Neutrophil (primary cell): ENCODE measurements around the gene ITPR3.

Experiments
- H3K27ac ChIP-seq: fragments of 200-600 bp; sonication (generic); 2 replicates; pipeline ENCODE4 v1.5.1; 2016; ENCODE audit warnings: mild to moderate bottlenecking, moderate library complexity
- H3K27me3 ChIP-seq: fragments of 200-600 bp; sonication (generic); 2 replicates; pipeline ENCODE4 v1.6.0; 2016; ENCODE audit warnings: mild to moderate bottlenecking
- H3K36me3 ChIP-seq: fragments of 200-600 bp; sonication (generic); 2 replicates; pipeline ENCODE4 v1.5.1; 2017
- H3K4me1 ChIP-seq, 2 experiments: fragments of 200-600 bp in 1 of 2; sonication (generic) in 1 of 2; 1 replicate in 1 of 2; 2 replicates in 1 of 2; pipeline versions ENCODE4 v1.5.1 to v1.6.1; 2013 to 2016; ENCODE audit warnings: low read depth in 1 of 2, low read length in 1 of 2, mild to moderate bottlenecking in 1 of 2, moderate library complexity in 1 of 2; ENCODE audit not compliant: control insufficient read depth in 1 of 2, insufficient read depth in 1 of 2
- H3K4me3 ChIP-seq, 2 experiments: fragments of 200-600 bp in 1 of 2; sonication (generic) in 1 of 2; 1 replicate in 1 of 2; 2 replicates in 1 of 2; pipeline ENCODE4 v1.5.1; 2013 to 2016; ENCODE audit warnings: low read depth in 1 of 2, low read length in 1 of 2, mild to moderate bottlenecking in 1 of 2, moderate library complexity in 1 of 2
- H3K9me3 ChIP-seq: fragments of 200-600 bp; sonication (generic); 2 replicates; pipeline ENCODE4 v1.5.1; 2016
- TF ChIP-seq, protein P1 (sequence below): fragments of 200-600 bp; sonication (generic); IDR thresholded peaks from 2 replicates; pipeline ENCODE4 v1.5.1; 2016; ENCODE audit warnings: antibody characterized with exemption

The ITPR3 gene

DNA sequence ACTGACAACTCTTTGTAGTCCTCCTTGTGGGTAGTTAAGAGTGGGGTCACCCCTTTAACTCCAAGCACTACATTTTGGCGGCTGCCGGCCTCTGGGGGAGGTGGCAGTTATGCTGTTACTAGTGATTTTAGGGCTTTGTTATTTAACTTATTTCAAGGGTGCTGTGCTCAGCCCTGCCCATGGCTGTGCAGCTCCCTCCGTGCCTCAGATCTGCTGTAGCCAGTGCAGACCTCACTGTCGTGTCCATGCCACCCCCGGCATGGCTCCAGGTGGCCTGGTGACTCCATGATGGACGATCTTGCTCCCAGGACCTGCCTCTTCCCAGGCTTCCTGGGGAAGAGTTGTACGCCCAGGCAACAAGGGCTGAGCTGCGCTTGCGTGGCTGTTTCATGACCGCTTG is 75.0 kb downstream of the ITPR3 start:
- H3K4me3 ChIP-seq: no peak overlapping the region
- no peaks in the 10 kb centered on the region for H3K4me1 ChIP-seq
- no peak overlapping the region for H3K27ac ChIP-seq
- no peaks in the 10 kb centered on the region for H3K27me3 ChIP-seq
- TF ChIP-seq, protein P1, sequence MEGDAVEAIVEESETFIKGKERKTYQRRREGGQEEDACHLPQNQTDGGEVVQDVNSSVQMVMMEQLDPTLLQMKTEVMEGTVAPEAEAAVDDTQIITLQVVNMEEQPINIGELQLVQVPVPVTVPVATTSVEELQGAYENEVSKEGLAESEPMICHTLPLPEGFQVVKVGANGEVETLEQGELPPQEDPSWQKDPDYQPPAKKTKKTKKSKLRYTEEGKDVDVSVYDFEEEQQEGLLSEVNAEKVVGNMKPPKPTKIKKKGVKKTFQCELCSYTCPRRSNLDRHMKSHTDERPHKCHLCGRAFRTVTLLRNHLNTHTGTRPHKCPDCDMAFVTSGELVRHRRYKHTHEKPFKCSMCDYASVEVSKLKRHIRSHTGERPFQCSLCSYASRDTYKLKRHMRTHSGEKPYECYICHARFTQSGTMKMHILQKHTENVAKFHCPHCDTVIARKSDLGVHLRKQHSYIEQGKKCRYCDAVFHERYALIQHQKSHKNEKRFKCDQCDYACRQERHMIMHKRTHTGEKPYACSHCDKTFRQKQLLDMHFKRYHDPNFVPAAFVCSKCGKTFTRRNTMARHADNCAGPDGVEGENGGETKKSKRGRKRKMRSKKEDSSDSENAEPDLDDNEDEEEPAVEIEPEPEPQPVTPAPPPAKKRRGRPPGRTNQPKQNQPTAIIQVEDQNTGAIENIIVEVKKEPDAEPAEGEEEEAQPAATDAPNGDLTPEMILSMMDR: no peak
- peaks cover 18% of the 10 kb centered on the region for H3K36me3 ChIP-seq
- no peaks in the 10 kb centered on the region for H3K9me3 ChIP-seq

DNA sequence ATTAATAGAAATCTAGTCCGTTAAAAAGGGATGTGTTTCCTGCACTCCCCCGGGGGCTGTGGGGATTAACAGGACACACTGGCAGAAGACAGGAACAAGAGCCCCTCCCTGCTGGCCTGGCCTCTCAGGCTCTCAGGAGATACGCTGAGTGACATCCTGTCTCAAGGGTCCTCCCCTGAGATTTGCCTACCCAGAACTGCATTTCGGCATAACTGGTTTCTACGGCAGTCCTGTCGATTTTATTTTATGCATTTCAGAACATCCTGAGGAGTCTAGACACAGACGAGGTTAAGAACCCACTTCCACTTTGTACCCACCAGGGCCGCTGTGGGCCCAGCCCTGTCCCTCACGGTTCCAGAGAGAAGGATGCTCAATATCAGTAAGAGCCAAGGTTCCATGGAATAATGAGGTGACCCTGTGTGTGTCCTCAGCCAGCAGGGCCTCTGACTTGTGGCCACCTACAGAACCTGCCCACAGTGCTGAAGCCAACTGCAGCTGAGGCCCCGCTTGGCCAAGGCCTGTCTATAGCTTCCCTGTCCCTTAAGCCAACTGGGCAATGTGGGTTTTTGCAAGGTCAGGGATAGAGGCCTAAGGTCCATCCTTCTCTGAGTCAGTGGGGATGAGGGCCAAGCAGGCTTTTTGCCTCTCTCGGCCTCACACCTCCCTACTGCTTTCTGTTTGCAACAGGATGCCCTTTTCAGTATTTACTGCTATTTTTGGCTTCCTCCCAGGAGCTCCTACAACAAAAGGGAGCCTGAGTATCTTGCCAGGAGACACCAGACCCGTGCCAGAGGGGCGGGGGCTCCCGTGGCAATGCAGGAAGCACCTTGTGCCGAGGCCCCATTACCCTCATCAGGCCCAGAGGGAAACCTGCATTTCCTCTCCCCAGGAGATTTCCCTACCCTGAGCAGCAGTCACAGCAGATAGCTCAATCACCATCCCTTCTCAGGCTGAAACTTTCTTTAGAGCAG is 75.7 kb downstream of the ITPR3 start:
- no peaks in the 10 kb centered on the region for H3K27me3 ChIP-seq
- no peak overlapping the region for H3K4me3 ChIP-seq
- H3K36me3 ChIP-seq: peaks cover 18% of the 10 kb centered on the region
- no peaks in the 10 kb centered on the region for H3K9me3 ChIP-seq
- no peak overlapping the region for H3K27ac ChIP-seq
- H3K4me1 ChIP-seq: no peaks in the 10 kb centered on the region
- TF ChIP-seq, protein P1: no peak

DNA sequence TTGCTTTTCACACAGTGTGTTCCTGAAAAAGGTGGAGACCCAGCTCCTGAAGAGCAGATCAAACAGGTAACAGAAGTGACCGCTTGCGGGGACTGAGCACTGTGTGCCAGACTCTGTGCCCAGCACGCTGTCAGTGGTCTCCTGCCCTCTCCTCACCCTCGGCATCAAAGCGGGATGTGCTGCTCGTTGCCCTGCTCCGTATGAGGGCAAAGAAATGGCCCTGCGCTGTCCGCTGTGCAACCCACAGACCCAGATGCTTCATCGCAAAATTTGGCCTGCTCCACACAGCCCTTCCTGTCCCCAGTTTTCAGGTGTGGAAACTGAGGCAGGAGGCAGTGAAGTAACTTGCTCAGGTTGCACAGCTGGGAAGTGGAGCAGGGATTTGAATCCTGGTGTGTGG is 76.7 kb downstream of the ITPR3 start:
- Histone ChIP-seq H3K27ac (no peak overlapping the region), H3K9me3 (no peaks in the 10 kb centered on the region), H3K4me3 (no peak overlapping the region), H3K36me3 (peaks cover 18% of the 10 kb centered on the region), H3K4me1 (no peaks in the 10 kb centered on the region), H3K27me3 (no peaks in the 10 kb centered on the region)
- TF ChIP-seq, protein P1: no peak

DNA sequence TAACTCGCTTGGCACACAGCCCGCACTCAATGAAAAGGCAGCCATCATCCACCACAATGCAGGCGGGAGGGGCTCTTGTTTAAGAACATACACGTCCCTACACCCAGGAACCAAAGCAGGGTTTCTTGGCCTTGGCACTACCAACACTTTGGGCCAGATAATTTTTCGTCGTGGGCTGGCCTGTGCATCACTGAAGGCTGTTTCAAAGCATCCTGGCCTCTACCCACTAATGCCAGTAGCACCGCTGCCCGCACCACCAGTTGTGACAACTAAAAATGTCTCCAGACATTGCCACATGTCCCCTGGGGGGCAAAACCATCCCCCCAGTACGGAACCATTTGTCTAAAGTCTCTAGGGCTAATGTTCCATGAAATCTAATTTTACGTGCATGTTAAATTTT is 77.4 kb downstream of the ITPR3 start:
- no peak overlapping the region for H3K27ac ChIP-seq
- H3K9me3 ChIP-seq: no peaks in the 10 kb centered on the region
- no peak overlapping the region for H3K4me3 ChIP-seq
- peaks cover 18% of the 10 kb centered on the region for H3K36me3 ChIP-seq
- TF ChIP-seq, protein P1: no peak
- H3K4me1 ChIP-seq: no peaks in the 10 kb centered on the region
- H3K27me3 ChIP-seq: no peaks in the 10 kb centered on the region

DNA sequence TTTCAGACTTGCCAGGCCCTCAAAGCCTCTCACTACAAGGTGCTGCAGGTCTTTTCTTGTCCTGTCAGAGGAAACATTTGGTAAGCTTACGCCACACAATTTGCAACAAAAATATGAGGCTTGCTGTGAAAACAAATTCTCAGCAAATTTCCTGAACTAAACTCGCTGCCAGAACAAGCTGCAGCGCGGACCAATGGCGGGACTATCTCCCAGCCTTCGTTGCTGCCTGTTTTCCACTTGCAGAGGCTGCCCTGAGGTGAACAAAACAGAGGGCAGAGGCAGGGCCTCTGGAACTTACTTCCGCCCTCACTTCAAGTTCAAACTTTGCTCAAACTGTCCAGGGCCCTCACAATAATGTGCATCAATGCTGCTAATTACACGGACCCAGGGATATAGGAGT is 78.0 kb downstream of the ITPR3 start:
- no peak overlapping the region for H3K27ac ChIP-seq
- no peaks in the 10 kb centered on the region for H3K27me3 ChIP-seq
- peaks cover 18% of the 10 kb centered on the region for H3K36me3 ChIP-seq
- H3K9me3 ChIP-seq: no peaks in the 10 kb centered on the region
- TF ChIP-seq, protein P1: no peak
- H3K4me1 ChIP-seq: no peaks in the 10 kb centered on the region
- no peak overlapping the region for H3K4me3 ChIP-seq
